DOHH2 (cell line): ENCODE results near the gene NFAT5.
"Not testable (repeated sequence)": the region's sequence is repeated elsewhere in the genome, so short reads cannot be mapped to it uniquely, and the experiment has no call there.

Experiments used
- H3F3A ChIP-seq: fragments of 200-600 bp; sonication (generic), shearing (Covaris generic); 2 replicates; pipeline ENCODE4 v1.6.0; 2016; ENCODE audit warnings: antibody characterized with exemption, mild to moderate bottlenecking; ENCODE audit not compliant: control insufficient read depth, insufficient read depth
- H3K27ac ChIP-seq: fragments of 200-600 bp; sonication (generic); 2 replicates; pipeline ENCODE4 v1.5.1; 2014; ENCODE audit warnings: low read depth, mild to moderate bottlenecking, low read length, moderate library complexity
- H3K27me3 ChIP-seq: fragments of 200-600 bp; sonication (generic); 2 replicates; pipeline ENCODE4 v1.6.1; 2014; ENCODE audit warnings: mild to moderate bottlenecking, low read length, mixed read lengths; ENCODE audit not compliant: control insufficient read depth
- H3K36me3 ChIP-seq: fragments of 200-600 bp; sonication (generic); 2 replicates; pipeline ENCODE4 v1.6.1; 2014; ENCODE audit warnings: mild to moderate bottlenecking, low read length, moderate library complexity, mixed read lengths; ENCODE audit not compliant: control insufficient read depth
- H3K4me1 ChIP-seq: fragments of 200-600 bp; sonication (generic); 2 replicates; pipeline ENCODE4 v1.6.1; 2014; ENCODE audit warnings: mild to moderate bottlenecking, low read length, mixed read lengths; ENCODE audit not compliant: control insufficient read depth
- H3K4me2 ChIP-seq: fragments of 200-600 bp; sonication (generic); 2 replicates; pipeline ENCODE4 v1.6.0; 2014; ENCODE audit warnings: mild to moderate bottlenecking, low read length, moderate library complexity
- H3K4me3 ChIP-seq: fragments of 200-600 bp; sonication (generic); 2 replicates; pipeline ENCODE4 v1.5.1; 2014; ENCODE audit warnings: mild to moderate bottlenecking, low read length, mixed read lengths
- H3K79me2 ChIP-seq: fragments of 200-600 bp; sonication (generic); 2 replicates; pipeline ENCODE4 v1.6.1; 2014; ENCODE audit warnings: mild to moderate bottlenecking, low read length, mixed read lengths; ENCODE audit not compliant: control insufficient read depth
- H3K9me2 ChIP-seq: fragments of 200-600 bp; sonication (generic); replicated peaks from 2 replicates; pipeline ENCODE4 v1.6.1; 2014; ENCODE audit warnings: mild to moderate bottlenecking, low read length, mixed read lengths; ENCODE audit not compliant: control insufficient read depth
- H3K9me3 ChIP-seq: fragments of 200-600 bp; sonication (generic); 2 replicates; pipeline ENCODE4 v1.6.1; 2014; ENCODE audit warnings: antibody characterized with exemption, low read length, mixed read lengths; ENCODE audit not compliant: control insufficient read depth, insufficient read depth
- H4K20me1 ChIP-seq: fragments of 200-600 bp; sonication (generic); 2 replicates; pipeline ENCODE4 v1.6.0; 2014; ENCODE audit warnings: low read depth, mild to moderate bottlenecking, antibody characterized with exemption, low read length, moderate library complexity; ENCODE audit not compliant: control insufficient read depth, insufficient read depth
- EZH2phosphoT487 ChIP-seq: fragments of 200-600 bp; sonication (generic); IDR thresholded peaks from 2 replicates; pipeline ENCODE4 v1.6.1; 2017; ENCODE audit warnings: borderline replicate concordance, mild to moderate bottlenecking, antibody characterized with exemption, low read length, moderate library complexity, mixed read lengths
- TF ChIP-seq, protein P1 (sequence below): fragments of 200-600 bp; sonication (generic); IDR thresholded peaks from one replicate; pipeline ENCODE4 v1.5.1; 2014; ENCODE audit warnings: antibody characterized with exemption, mild to moderate bottlenecking, low read depth, low read length; ENCODE audit not compliant: poor library complexity, severe bottlenecking

The NFAT5 gene

DNA sequence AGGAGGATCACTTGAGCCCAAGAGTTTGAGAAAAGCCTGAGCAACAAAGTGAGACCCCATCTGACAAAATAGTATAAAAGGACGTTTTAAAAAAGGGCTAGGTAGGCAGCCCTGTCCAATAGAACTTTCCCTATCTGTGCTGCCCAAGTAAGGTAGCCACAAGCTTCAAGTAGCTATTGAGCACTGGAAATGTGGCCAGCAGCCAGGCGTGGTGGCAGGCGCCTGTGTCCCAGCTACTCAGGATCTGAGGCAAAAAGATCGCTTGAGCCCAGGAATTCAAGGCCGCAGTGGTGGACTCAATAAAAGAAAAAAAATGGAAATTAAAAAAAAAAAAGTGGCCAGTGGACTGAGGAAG, 162.1 kb downstream of the NFAT5 start:
- Histone ChIP-seq H3K4me1 (peaks cover 21% of the 10 kb centered on the region), H3K27me3 (no peaks in the 10 kb centered on the region), H3K4me2 (no peak overlapping the region), H3K27ac (no peak overlapping the region), H3F3A (no peaks in the 10 kb centered on the region), H3K9me2 (no peaks in the 10 kb centered on the region), H3K36me3 (no peaks in the 10 kb centered on the region), H3K9me3 (no peaks in the 10 kb centered on the region), H4K20me1 (no peaks in the 10 kb centered on the region), H3K4me3 (no peak overlapping the region), H3K79me2 (peaks cover 3% of the 10 kb centered on the region; the same call in 1 of the 2 replicates)
- TF ChIP-seq, protein P1, sequence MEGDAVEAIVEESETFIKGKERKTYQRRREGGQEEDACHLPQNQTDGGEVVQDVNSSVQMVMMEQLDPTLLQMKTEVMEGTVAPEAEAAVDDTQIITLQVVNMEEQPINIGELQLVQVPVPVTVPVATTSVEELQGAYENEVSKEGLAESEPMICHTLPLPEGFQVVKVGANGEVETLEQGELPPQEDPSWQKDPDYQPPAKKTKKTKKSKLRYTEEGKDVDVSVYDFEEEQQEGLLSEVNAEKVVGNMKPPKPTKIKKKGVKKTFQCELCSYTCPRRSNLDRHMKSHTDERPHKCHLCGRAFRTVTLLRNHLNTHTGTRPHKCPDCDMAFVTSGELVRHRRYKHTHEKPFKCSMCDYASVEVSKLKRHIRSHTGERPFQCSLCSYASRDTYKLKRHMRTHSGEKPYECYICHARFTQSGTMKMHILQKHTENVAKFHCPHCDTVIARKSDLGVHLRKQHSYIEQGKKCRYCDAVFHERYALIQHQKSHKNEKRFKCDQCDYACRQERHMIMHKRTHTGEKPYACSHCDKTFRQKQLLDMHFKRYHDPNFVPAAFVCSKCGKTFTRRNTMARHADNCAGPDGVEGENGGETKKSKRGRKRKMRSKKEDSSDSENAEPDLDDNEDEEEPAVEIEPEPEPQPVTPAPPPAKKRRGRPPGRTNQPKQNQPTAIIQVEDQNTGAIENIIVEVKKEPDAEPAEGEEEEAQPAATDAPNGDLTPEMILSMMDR: no peak
- TF ChIP-seq EZH2phosphoT487: no peak

DNA sequence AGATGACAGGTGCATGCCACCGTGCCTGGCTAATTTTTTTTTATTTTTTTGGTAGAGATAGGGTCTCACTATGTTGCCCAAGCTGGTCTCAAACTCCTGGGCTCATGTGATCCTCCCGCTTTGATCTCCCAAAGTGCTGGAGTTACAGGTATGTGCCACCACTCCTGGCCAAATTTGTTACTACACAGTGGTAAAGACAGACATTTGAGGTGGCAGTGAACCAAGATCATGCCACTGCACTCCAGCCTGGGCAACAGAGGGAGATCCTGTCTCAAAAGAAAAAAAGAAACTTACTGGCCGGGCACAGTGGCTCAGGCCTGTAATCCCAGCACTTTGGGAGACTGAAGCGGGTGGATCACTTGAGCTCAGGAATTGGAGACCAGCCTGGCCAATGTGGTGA, 163.3 kb downstream of the NFAT5 start:
- H3K4me1 ChIP-seq: peaks cover 21% of the 10 kb centered on the region
- not testable (repeated sequence) for H3K9me2 ChIP-seq, H3K27ac ChIP-seq, H3K4me3 ChIP-seq, H3K36me3 ChIP-seq, H3K79me2 ChIP-seq, H3F3A ChIP-seq, H3K27me3 ChIP-seq, H3K9me3 ChIP-seq, H4K20me1 ChIP-seq, H3K4me2 ChIP-seq

DNA sequence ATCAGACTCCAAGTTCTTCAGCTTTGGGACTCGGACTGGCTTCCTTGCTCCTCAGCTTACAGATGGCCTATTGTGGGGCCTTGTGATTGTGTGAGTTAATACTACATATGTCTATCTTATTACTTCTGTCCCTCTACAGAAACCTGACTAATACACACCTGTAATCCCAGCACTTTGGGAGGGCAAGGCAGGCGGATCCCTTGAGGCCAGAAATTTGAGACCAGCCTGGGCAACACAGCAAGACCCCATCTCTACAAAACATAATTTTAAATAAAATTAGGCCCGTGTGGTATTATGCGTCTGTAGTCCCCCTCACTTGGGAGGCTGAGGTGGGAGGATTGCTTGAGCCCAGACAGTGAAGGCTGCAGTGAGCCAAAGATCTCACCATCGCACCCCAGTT, 165.5 kb downstream of the NFAT5 start:
- H3K36me3 ChIP-seq, H3K4me1 ChIP-seq, H3K27ac ChIP-seq, H4K20me1 ChIP-seq, H3K4me2 ChIP-seq, H3K4me3 ChIP-seq, H3K9me3 ChIP-seq, H3K79me2 ChIP-seq, H3K27me3 ChIP-seq, H3F3A ChIP-seq, H3K9me2 ChIP-seq: not testable (repeated sequence)

DNA sequence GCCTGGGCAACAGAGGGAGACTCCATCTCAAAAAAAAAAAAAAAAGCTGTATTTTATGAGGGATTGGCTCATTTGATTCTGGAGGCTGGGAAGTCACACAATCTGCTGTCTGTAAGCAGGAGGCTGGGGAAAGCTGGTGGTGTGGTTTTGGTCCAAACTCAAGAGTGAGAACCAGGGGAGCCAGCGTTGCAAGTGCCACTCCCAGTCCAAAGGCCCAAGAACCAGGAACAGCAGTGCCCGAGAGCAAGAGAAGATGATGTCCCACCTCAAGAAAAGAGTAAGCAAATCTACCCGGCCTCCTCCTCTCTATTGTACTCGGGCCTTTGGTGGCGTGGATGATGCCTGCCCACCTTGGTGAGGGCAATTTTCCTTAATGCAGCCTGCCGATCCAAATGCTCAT, 166.3 kb downstream of the NFAT5 start:
- no peaks in the 10 kb centered on the region for H3K27me3 ChIP-seq
- TF ChIP-seq, protein P1: no peak
- TF ChIP-seq EZH2phosphoT487: no peak
- H3K9me2 ChIP-seq: no peaks in the 10 kb centered on the region
- no peaks in the 10 kb centered on the region for H3K9me3 ChIP-seq
- H3K79me2 ChIP-seq: peaks cover under 1% of the 10 kb centered on the region; the same call in 1 of the 2 replicates
- H3K36me3 ChIP-seq: no peaks in the 10 kb centered on the region
- no peak overlapping the region for H3K4me2 ChIP-seq
- no peaks in the 10 kb centered on the region for H4K20me1 ChIP-seq
- no peaks in the 10 kb centered on the region for H3F3A ChIP-seq
- peaks cover 3% of the 10 kb centered on the region for H3K4me1 ChIP-seq
- no peak overlapping the region for H3K4me3 ChIP-seq
- H3K27ac ChIP-seq: no peak overlapping the region
